OCI-LY1 (cell line): ENCODE results near the gene SLCO3A1.
"Not testable (repeated sequence)": the region's sequence is repeated elsewhere in the genome, so short reads cannot be mapped to it uniquely, and the experiment has no call there.

Experiments
- H2AFZ ChIP-seq: fragments of 200-600 bp; sonication (generic), shearing (Covaris generic); 2 replicates; pipeline ENCODE4 v1.6.0; 2014; ENCODE audit warnings: antibody characterized with exemption, mild to moderate bottlenecking, low read length
- H3F3A ChIP-seq: fragments of 200-600 bp; sonication (generic), shearing (Covaris generic); 2 replicates; pipeline ENCODE4 v1.6.0; 2014; ENCODE audit warnings: mild to moderate bottlenecking, antibody characterized with exemption, low read length, moderate library complexity; ENCODE audit not compliant: insufficient read depth
- H3K27ac ChIP-seq: fragments of 200-600 bp; sonication (generic); 2 replicates; pipeline ENCODE4 v1.5.1; 2014; ENCODE audit warnings: low read length, mixed run types, mild to moderate bottlenecking, low read depth; ENCODE audit not compliant: poor library complexity, severe bottlenecking
- H3K27me3 ChIP-seq: fragments of 200-600 bp; sonication (generic); 2 replicates; pipeline ENCODE4 v1.6.0; 2014; ENCODE audit warnings: antibody characterized with exemption, mild to moderate bottlenecking, low read length, moderate library complexity; ENCODE audit not compliant: insufficient read depth
- H3K36me3 ChIP-seq: fragments of 200-600 bp; sonication (generic); 2 replicates; pipeline ENCODE4 v1.6.1; 2014; ENCODE audit warnings: mild to moderate bottlenecking, antibody characterized with exemption, low read length, moderate library complexity, mixed read lengths; ENCODE audit not compliant: insufficient read depth
- H3K4me1 ChIP-seq: fragments of 200-600 bp; sonication (generic); 2 replicates; pipeline ENCODE4 v1.5.1; 2014; ENCODE audit warnings: mild to moderate bottlenecking, low read length, moderate library complexity; ENCODE audit not compliant: insufficient read depth, severe bottlenecking
- H3K4me2 ChIP-seq: fragments of 200-600 bp; sonication (generic), shearing (Covaris generic); 2 replicates; pipeline ENCODE4 v1.6.1; 2014; ENCODE audit warnings: low read length
- H3K4me3 ChIP-seq: fragments of 200-600 bp; sonication (generic); 2 replicates; pipeline ENCODE4 v1.5.1; 2014; ENCODE audit warnings: low read length, low read depth, mild to moderate bottlenecking, mixed read lengths; ENCODE audit not compliant: poor library complexity, severe bottlenecking
- H3K79me2 ChIP-seq: fragments of 200-600 bp; shearing (Covaris generic); 2 replicates; pipeline ENCODE4 v1.6.1; 2016; ENCODE audit warnings: mixed run types, low read length, mixed read lengths; ENCODE audit not compliant: insufficient read depth
- H3K9ac ChIP-seq: fragments of 200-600 bp; sonication (generic), shearing (Covaris generic); 2 replicates; pipeline ENCODE4 v1.6.1; 2014; ENCODE audit warnings: mild to moderate bottlenecking, low read length, mixed read lengths
- H3K9me2 ChIP-seq: fragments of 200-600 bp; sonication (generic), shearing (Covaris generic); 2 replicates; pipeline ENCODE4 v1.6.1; 2014; ENCODE audit warnings: low read depth, mild to moderate bottlenecking, low read length, mixed read lengths
- H3K9me3 ChIP-seq: fragments of 200-600 bp; shearing (Covaris generic); 2 replicates; pipeline ENCODE4 v1.6.1; 2014; ENCODE audit warnings: low read length, mixed read lengths
- H4K20me1 ChIP-seq: fragments of 200-600 bp; sonication (generic), shearing (Covaris generic); 2 replicates; pipeline ENCODE4 v1.6.0; 2016; ENCODE audit warnings: mild to moderate bottlenecking, low read length; ENCODE audit not compliant: insufficient read depth
- CTCF ChIP-seq: fragments of 200-600 bp; sonication (generic), shearing (Covaris generic); IDR thresholded peaks from 2 replicates; pipeline ENCODE4 v1.5.1; 2017; ENCODE audit warnings: mild to moderate bottlenecking, antibody characterized with exemption, low read length, moderate library complexity, mixed read lengths
- EZH2 ChIP-seq: fragments of 200-600 bp; sonication (generic), shearing (Covaris generic); IDR thresholded peaks from 2 replicates; pipeline ENCODE4 v1.8.0; 2017; ENCODE audit warnings: borderline replicate concordance, mixed run types, mild to moderate bottlenecking, antibody characterized with exemption, low read length, moderate library complexity, mixed read lengths

SLCO3A1 gene

GRCh38 chr15:92059036-92059970 is 205.8 kb downstream of the SLCO3A1 start:
- H3K27me3 ChIP-seq: no peaks in the 10 kb centered on the region
- no peaks in the 10 kb centered on the region for H3K9me2 ChIP-seq
- no peaks in the 10 kb centered on the region for H3K4me1 ChIP-seq
- H3K79me2 ChIP-seq: no peaks in the 10 kb centered on the region
- no peak overlapping the region for H3K27ac ChIP-seq
- no peak overlapping the region for H2AFZ ChIP-seq
- H3K4me3 ChIP-seq: no peak overlapping the region
- H4K20me1 ChIP-seq: no peaks in the 10 kb centered on the region
- H3F3A ChIP-seq: no peaks in the 10 kb centered on the region
- no peaks in the 10 kb centered on the region for H3K9me3 ChIP-seq
- no peak overlapping the region for H3K9ac ChIP-seq
- no peaks in the 10 kb centered on the region for H3K36me3 ChIP-seq
- no peak overlapping the region for H3K4me2 ChIP-seq
- TF ChIP-seq CTCF (no peak), EZH2 (no peak)

- H3K27me3 ChIP-seq, H3K36me3 ChIP-seq, H3K79me2 ChIP-seq, H3K9me2 ChIP-seq, H3F3A ChIP-seq, H4K20me1 ChIP-seq, H3K4me2 ChIP-seq, H3K9me3 ChIP-seq, H3K27ac ChIP-seq, H3K9ac ChIP-seq, H3K4me1 ChIP-seq, H2AFZ ChIP-seq, H3K4me3 ChIP-seq: not testable (repeated sequence)
Measured at GRCh38 chr15:92059971-92060311, 206.4 kb downstream of the SLCO3A1 start.

GRCh38 chr15:92061511-92062195 is 208.1 kb downstream of the SLCO3A1 start:
- Histone ChIP-seq H3K36me3 (no peaks in the 10 kb centered on the region), H3K79me2 (no peaks in the 10 kb centered on the region), H2AFZ (no peak overlapping the region), H3K4me1 (no peaks in the 10 kb centered on the region), H4K20me1 (no peaks in the 10 kb centered on the region), H3K27me3 (no peaks in the 10 kb centered on the region), H3K4me2 (no peak overlapping the region), H3K27ac (no peak overlapping the region), H3K9me3 (no peaks in the 10 kb centered on the region), H3K4me3 (no peak overlapping the region), H3F3A (no peaks in the 10 kb centered on the region), H3K9me2 (no peaks in the 10 kb centered on the region), H3K9ac (no peak overlapping the region)
- TF ChIP-seq CTCF (no peak), EZH2 (no peak)
